ENCODE results near the gene TNP2. TPM values are rescaled to one million over a fixed set of nuclear protein-coding genes. Genes with fewer than 3 reads are reported as not detected.
"Not testable (repeated sequence)": the region's sequence is repeated elsewhere in the genome, so short reads cannot be mapped to it uniquely, and the experiment has no call there.

TNP2 gene
- total RNA-seq, 2 experiments from 2014 or later: not detected

GRCh38 chr16:11296706-11297491 is 27.8 kb upstream of the TNP2 start:
- peak; percentile 28 for ATAC-seq (ENCODE audit: low read depth)
- no peak for DNase-seq
- no peaks in the 10 kb centered on the region for H3K9me3 Mint-ChIP-seq
- POLR2A ChIA-PET: interaction anchor here (1.1 to 4.6 kb wide), 12 partner anchors 13 to 63 kb away, joined by 3 to 68 read pairs (median 6); partner anchors contain the start of gene SOCS1
- H3K27ac Mint-ChIP-seq: peak overlapping the region; percentile 91
- peaks cover 51% of the 10 kb centered on the region for H3K4me1 Mint-ChIP-seq
- no peaks in the 10 kb centered on the region for H3K36me3 Mint-ChIP-seq
- H3K4me3 Mint-ChIP-seq: peak overlapping the region; percentile 77
- H3K27me3 Mint-ChIP-seq: peaks cover 4% of the 10 kb centered on the region

GRCh38 chr16:11296351-11296705 is 27.2 kb upstream of the TNP2 start:
- ATAC-seq (ENCODE audit: low read depth): no peak
- H3K4me1 Mint-ChIP-seq: peaks cover 48% of the 10 kb centered on the region

DNA sequence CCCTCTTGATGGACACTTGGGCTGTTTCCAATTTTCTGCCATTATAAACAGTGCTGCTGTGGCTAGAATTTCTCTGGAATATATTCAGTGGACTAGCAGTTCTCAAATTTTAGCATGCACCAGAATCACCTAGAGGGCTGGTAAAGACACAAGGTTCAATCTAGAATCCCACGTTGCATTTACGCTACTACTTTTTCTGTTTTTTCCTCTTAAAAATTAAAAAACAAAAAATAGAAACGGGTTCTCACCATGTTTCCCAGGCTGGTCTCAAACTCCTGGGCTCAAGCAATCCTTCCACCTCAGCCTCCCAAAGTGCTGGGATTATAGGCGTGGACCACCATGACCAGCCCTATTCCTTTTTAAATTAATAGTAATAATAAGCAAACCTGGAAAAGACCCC is 26.5 kb upstream of the TNP2 start:
- no peaks in the 10 kb centered on the region for H3K9me3 Mint-ChIP-seq
- no peak for DNase-seq
- no peak overlapping the region for H3K4me3 Mint-ChIP-seq
- H3K36me3 Mint-ChIP-seq: no peaks in the 10 kb centered on the region
- peaks cover 48% of the 10 kb centered on the region for H3K4me1 Mint-ChIP-seq
- no peak for ATAC-seq (ENCODE audit: low read depth)
- no peak overlapping the region for H3K27ac Mint-ChIP-seq
- POLR2A ChIA-PET: no interaction called here
- H3K27me3 Mint-ChIP-seq: peaks cover 12% of the 10 kb centered on the region

More at GRCh38 chr16:11296351-11296705, 27.2 kb upstream of the TNP2 start:
- H3K9me3 Mint-ChIP-seq: no peaks in the 10 kb centered on the region
- H3K27ac Mint-ChIP-seq: peak overlapping the region; percentile 91
- H3K36me3 Mint-ChIP-seq: no peaks in the 10 kb centered on the region
- H3K4me3 Mint-ChIP-seq: peak overlapping the region; percentile 77
- no peak for DNase-seq
- peaks cover 9% of the 10 kb centered on the region for H3K27me3 Mint-ChIP-seq
- POLR2A ChIA-PET: interaction anchor here (1.3 to 4.6 kb wide), 5 partner anchors 14 to 57 kb away, joined by 4 to 68 read pairs (median 9); partner anchors contain the start of gene SOCS1

GRCh38 chr16:11292076-11292748 is 23.1 kb upstream of the TNP2 start:
- Mint-ChIP-seq H3K27me3 (peaks cover 19% of the 10 kb centered on the region), H3K4me3 (no peak overlapping the region), H3K4me1 (peaks cover 31% of the 10 kb centered on the region), H3K27ac (no peak overlapping the region), H3K36me3 (peaks cover 2% of the 10 kb centered on the region), H3K9me3 (no peaks in the 10 kb centered on the region)
- DNase-seq (no peak), ATAC-seq (ENCODE audit: low read depth) (no peak)
- POLR2A ChIA-PET: interaction anchor here (1.3 to 2.0 kb wide), 3 partner anchors 21 to 40 kb away, joined by 3 to 4 read pairs (median 4); no protein-coding TSS in a partner anchor

GRCh38 chr16:11291091-11291703 is 22.1 kb upstream of the TNP2 start:
- peaks cover 19% of the 10 kb centered on the region for H3K27me3 Mint-ChIP-seq
- POLR2A ChIA-PET: interaction anchor here (1.3 to 2.0 kb wide), 3 partner anchors 20 to 39 kb away, joined by 3 to 4 read pairs (median 4); no protein-coding TSS in a partner anchor
- H3K27ac Mint-ChIP-seq: peak overlapping the region; percentile 6
- peaks cover 23% of the 10 kb centered on the region for H3K4me1 Mint-ChIP-seq
- DNase-seq (no peak), ATAC-seq (ENCODE audit: low read depth) (no peak)
- H3K4me3 Mint-ChIP-seq: no peak overlapping the region
- H3K36me3 Mint-ChIP-seq: peaks cover 2% of the 10 kb centered on the region
- H3K9me3 Mint-ChIP-seq: no peaks in the 10 kb centered on the region

GRCh38 chr16:11290102-11290893 is 21.2 kb upstream of the TNP2 start:
- ATAC-seq (ENCODE audit: low read depth) (no peak), DNase-seq (no peak)
- Mint-ChIP-seq H3K4me1 (peaks cover 28% of the 10 kb centered on the region), H3K27ac (no peak overlapping the region), H3K36me3 (peaks cover 2% of the 10 kb centered on the region), H3K27me3 (peaks cover 20% of the 10 kb centered on the region), H3K9me3 (peaks cover 2% of the 10 kb centered on the region), H3K4me3 (no peak overlapping the region)
- POLR2A ChIA-PET: no interaction called here

DNA sequence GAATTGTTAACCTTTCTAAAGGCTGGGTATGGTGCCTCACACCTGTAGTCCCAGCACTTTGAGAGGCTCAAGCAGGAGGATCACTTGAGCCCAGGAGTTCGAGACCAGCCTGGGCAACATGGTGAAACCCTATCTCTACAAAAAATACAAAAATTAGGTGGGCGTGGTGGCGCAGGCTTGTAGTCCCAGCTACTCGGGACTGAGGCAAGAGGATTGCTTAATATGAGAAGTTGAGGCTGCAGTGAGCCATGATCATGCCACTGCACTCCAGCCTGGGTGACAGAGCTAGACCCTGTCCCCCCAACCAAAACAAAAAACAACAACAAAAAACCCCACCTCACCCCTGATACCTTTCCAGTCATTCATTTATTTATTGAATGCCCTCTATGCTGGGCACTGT is 20.6 kb upstream of the TNP2 start:
- Mint-ChIP-seq H3K27me3 (peaks cover 22% of the 10 kb centered on the region), H3K4me1 (peaks cover 24% of the 10 kb centered on the region)
- H3K9me3 Mint-ChIP-seq; DNase-seq; ATAC-seq (ENCODE audit: low read depth); H3K36me3 Mint-ChIP-seq; POLR2A ChIA-PET; H3K27ac Mint-ChIP-seq; H3K4me3 Mint-ChIP-seq: not testable (repeated sequence)

- H3K4me1 Mint-ChIP-seq: peaks cover 21% of the 10 kb centered on the region
- POLR2A ChIA-PET: no interaction called here
- no peak overlapping the region for H3K27ac Mint-ChIP-seq
- H3K4me3 Mint-ChIP-seq: no peak overlapping the region
- no peak for DNase-seq
- no peak for ATAC-seq (ENCODE audit: low read depth)
- peaks cover 2% of the 10 kb centered on the region for H3K9me3 Mint-ChIP-seq
- H3K36me3 Mint-ChIP-seq: peaks cover 2% of the 10 kb centered on the region
- peaks cover 22% of the 10 kb centered on the region for H3K27me3 Mint-ChIP-seq
Observed at GRCh38 chr16:11289202-11289601, 20.1 kb upstream of the TNP2 start.

DNA sequence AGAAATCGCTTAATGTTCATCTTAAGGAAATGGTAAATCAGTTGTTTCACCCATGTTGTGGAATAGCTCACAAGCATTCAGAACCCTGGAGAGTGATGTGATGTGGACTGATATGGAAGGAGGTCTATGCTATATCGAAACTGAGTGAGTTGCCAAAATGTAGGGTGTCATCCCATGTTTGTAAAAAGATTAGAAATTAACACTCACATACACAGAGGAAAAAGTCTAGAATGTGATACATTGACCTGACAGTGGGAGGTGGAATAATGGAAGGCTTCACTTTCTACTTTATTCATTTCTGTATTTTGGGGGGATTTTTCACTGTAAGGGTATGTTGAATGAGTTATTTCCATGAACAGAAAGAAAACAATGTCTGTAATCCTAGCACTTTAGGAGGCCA is 16.7 kb upstream of the TNP2 start:
- no peak overlapping the region for H3K4me3 Mint-ChIP-seq
- ATAC-seq (ENCODE audit: low read depth): no peak
- POLR2A ChIA-PET: interaction anchor here (1.0 kb wide), 1 partner anchor 12 kb away, joined by 3 read pairs; the partner anchor contains the start of gene PRM3

DNA sequence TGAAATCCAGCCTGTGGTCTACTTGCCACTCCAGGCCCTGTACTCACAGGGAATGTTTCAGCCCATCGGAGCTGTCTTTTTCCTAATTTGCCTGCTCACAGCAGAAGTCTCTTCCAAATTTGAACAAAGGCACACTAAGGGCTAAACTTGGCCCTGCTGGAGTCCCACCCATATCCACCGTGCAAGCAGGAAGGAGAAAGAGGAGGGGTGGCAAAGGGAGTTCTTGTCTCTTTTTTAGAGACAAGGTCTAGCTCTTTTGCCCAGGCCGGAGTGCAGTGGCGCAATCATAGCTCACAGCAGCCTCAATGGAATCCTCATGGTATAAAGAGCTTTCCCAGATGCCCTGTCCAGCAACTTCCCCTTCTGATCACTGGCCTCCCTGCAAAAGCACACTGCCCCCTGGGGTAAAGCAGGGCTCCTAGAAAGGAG is 14.7 kb upstream of the TNP2 start:
- POLR2A ChIA-PET: interaction anchor here (0.9 to 1.7 kb wide), 4 partner anchors 10 to 24 kb away, joined by 3 to 4 read pairs (median 3); partner anchors contain the start of gene PRM3
- no peak for DNase-seq
- peaks cover 18% of the 10 kb centered on the region for H3K4me1 Mint-ChIP-seq

More for the DNA sequence above, 16.7 kb upstream of the TNP2 start:
- Mint-ChIP-seq H3K4me1 (peaks cover 10% of the 10 kb centered on the region), H3K9me3 (peaks cover 2% of the 10 kb centered on the region), H3K27me3 (peaks cover 14% of the 10 kb centered on the region), H3K27ac (no peak overlapping the region), H3K36me3 (peaks cover 4% of the 10 kb centered on the region)
- DNase-seq: no peak

GRCh38 chr16:11280616-11281522 is 11.7 kb upstream of the TNP2 start, which contains the start of gene PRM1:
Gene PRM1, minus strand, starts transcription at chr16:11281330. Its CDS starts 92 bp downstream, at chr16:11281238.
- Mint-ChIP-seq H3K9me3 (peaks cover 2% of the 10 kb centered on the region), H3K4me1 (peaks cover 18% of the 10 kb centered on the region), H3K27ac (no peak within 1 kb of the TSS), H3K36me3 (peaks cover 1% of the 10 kb centered on the region), H3K4me3 (no peak within 1 kb of the TSS), H3K27me3 (peaks cover 6% of the 10 kb centered on the region)
- POLR2A ChIA-PET: no interaction called here
- DNase-seq: no peak
- ATAC-seq (ENCODE audit: low read depth): no peak

More for the DNA sequence above, 14.7 kb upstream of the TNP2 start:
- no peak overlapping the region for H3K27ac Mint-ChIP-seq
- H3K36me3 Mint-ChIP-seq: peaks cover 4% of the 10 kb centered on the region
- H3K4me3 Mint-ChIP-seq: no peak overlapping the region
- H3K9me3 Mint-ChIP-seq: peaks cover 2% of the 10 kb centered on the region
- peaks cover 12% of the 10 kb centered on the region for H3K27me3 Mint-ChIP-seq
- ATAC-seq (ENCODE audit: low read depth): no peak

All from activated naive CD8-positive, alpha-beta T cell treated with anti-CD3 and anti-CD28 coated beads, Interleukin-2, amount 10 ng/mL, durations not matched to agents 7 days and 5 days (primary cell).